Caco-2 (cell line): Measurements from ENCODE around the gene TOPORS. TPM values are rescaled to one million over a fixed set of nuclear protein-coding genes. Genes with fewer than 3 reads are reported as not detected.

ENCODE experiments used
- BruUV-seq: library from RNA; stranded (reverse); fragments of 400-500 nt; replicated peaks from 2 replicates; lab custom pipeline; 2021; lab: Mats Ljungman, UMichigan
- CTCF ChIA-PET: fragments of 300-600 bp; sonication (Branson Sonifier 250); formaldehyde crosslinking; loops from one replicate; lab custom pipeline; 2022; ENCODE audit warnings: antibody characterized with exemption; lab: Charles Lee
- POLR2A ChIA-PET: fragments of 300-600 bp; sonication (Branson Sonifier 250); formaldehyde crosslinking; loops from one replicate; lab custom pipeline; 2022; ENCODE audit warnings: antibody characterized with exemption; lab: Charles Lee
- DNase-seq, 2 experiments: peaks; one replicate each; pipeline versions ENCODE4 v3.0.0 to v3.0.0-alpha.2; 2020 to 2022
- H3K27me3 ChIP-seq: replicated peaks from 2 replicates; pipeline ENCODE4 v1.6.0; 2011; ENCODE audit warnings: low read length; ENCODE audit not compliant: control insufficient read depth, insufficient read depth
- H3K36me3 ChIP-seq: 2 replicates; pipeline ENCODE4 v1.5.1; 2011; ENCODE audit warnings: low read length; ENCODE audit not compliant: control insufficient read depth, insufficient read depth
- H3K4me1 ChIP-seq: fragments of 250-450 bp; sonication (Bioruptor Pico); 2 replicates; pipeline ENCODE4 v1.5.1; 2020; ENCODE audit warnings: mild to moderate bottlenecking
- H3K4me3 ChIP-seq: 2 replicates; pipeline ENCODE4 v1.5.1; 2011; ENCODE audit warnings: low read depth, mild to moderate bottlenecking, control low read depth, low read length
- H3K9me3 ChIP-seq: fragments of 250-450 bp; sonication (Bioruptor Pico); 2 replicates; pipeline ENCODE4 v1.5.1; 2020; ENCODE audit warnings: mild to moderate bottlenecking, moderate library complexity
- H3K27ac Mint-ChIP-seq: one replicate; pipeline ENCODE4 v1.8.0; 2022; ENCODE audit warnings: mixed read lengths; ENCODE audit not compliant: unreplicated experiment
- H3K27me3 Mint-ChIP-seq: one replicate; pipeline ENCODE4 v1.8.0; 2022; ENCODE audit warnings: mixed read lengths; ENCODE audit not compliant: insufficient read depth, unreplicated experiment
- H3K36me3 Mint-ChIP-seq: one replicate; pipeline ENCODE4 v1.8.0; 2022; ENCODE audit warnings: mild to moderate bottlenecking, mixed read lengths; ENCODE audit not compliant: insufficient read depth, unreplicated experiment
- H3K4me1 Mint-ChIP-seq: one replicate; pipeline ENCODE4 v1.8.0; 2022; ENCODE audit warnings: low read depth, mixed read lengths; ENCODE audit not compliant: unreplicated experiment
- H3K4me3 Mint-ChIP-seq: one replicate; pipeline ENCODE4 v1.8.0; 2022; ENCODE audit warnings: mild to moderate bottlenecking, moderate library complexity, mixed read lengths; ENCODE audit not compliant: unreplicated experiment
- H3K9me3 Mint-ChIP-seq: one replicate; pipeline ENCODE4 v1.8.0; 2022; ENCODE audit warnings: mixed read lengths; ENCODE audit not compliant: unreplicated experiment
- intact Hi-C: fragments of 100-400 bp; cut with micrococcal nuclease; formaldehyde crosslinking; loops from one replicate; pipeline ENCODE4 v1.10.0; 2022; ENCODE audit not compliant: unreplicated experiment
- total RNA-seq: library from RNA; stranded (reverse); gene quantifications from 2 replicates; pipeline ENCODE4 v1.2.3, GENCODE V29; 2022
- TF ChIP-seq, protein P1 (sequence below), 2 experiments: fragments of 200-600 bp in 1 of 2; IDR thresholded peaks; 1 replicate in 1 of 2; 2 replicates in 1 of 2; pipeline versions ENCODE4 v1.5.1 to v1.8.0; 2011 to 2022; ENCODE audit warnings: antibody characterized with exemption in 1 of 2, control low read depth in 1 of 2, inconsistent platforms in 1 of 2, low read depth in 1 of 2, low read length in 1 of 2, mild to moderate bottlenecking in 1 of 2, moderate library complexity in 1 of 2; ENCODE audit not compliant: insufficient read depth in 1 of 2, severe bottlenecking in 1 of 2, unreplicated experiment in 1 of 2

The TOPORS gene
- total RNA-seq, 1 experiment from 2014 or later, result 14.6 TPM

- Mint-ChIP-seq H3K36me3 (peaks cover 40% of the 10 kb centered on the region), H3K27me3 (no peaks in the 10 kb centered on the region), H3K4me3 (no peak overlapping the region), H3K27ac (no peak overlapping the region), H3K9me3 (no peaks in the 10 kb centered on the region), H3K4me1 (no peaks in the 10 kb centered on the region)
- TF ChIP-seq, protein P1, sequence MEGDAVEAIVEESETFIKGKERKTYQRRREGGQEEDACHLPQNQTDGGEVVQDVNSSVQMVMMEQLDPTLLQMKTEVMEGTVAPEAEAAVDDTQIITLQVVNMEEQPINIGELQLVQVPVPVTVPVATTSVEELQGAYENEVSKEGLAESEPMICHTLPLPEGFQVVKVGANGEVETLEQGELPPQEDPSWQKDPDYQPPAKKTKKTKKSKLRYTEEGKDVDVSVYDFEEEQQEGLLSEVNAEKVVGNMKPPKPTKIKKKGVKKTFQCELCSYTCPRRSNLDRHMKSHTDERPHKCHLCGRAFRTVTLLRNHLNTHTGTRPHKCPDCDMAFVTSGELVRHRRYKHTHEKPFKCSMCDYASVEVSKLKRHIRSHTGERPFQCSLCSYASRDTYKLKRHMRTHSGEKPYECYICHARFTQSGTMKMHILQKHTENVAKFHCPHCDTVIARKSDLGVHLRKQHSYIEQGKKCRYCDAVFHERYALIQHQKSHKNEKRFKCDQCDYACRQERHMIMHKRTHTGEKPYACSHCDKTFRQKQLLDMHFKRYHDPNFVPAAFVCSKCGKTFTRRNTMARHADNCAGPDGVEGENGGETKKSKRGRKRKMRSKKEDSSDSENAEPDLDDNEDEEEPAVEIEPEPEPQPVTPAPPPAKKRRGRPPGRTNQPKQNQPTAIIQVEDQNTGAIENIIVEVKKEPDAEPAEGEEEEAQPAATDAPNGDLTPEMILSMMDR (IDR thresholded peaks at IDR 0.05; ENCODE audit: insufficient read depth in 1 of 2, low read depth in 1 of 2, low read length in 1 of 2, severe bottlenecking in 1 of 2, unreplicated experiment in 1 of 2), result no peak
- Histone ChIP-seq H3K4me1 (no peaks in the 10 kb centered on the region), H3K9me3 (no peaks in the 10 kb centered on the region), H3K4me3 (no peak overlapping the region), H3K27me3 (no peaks in the 10 kb centered on the region), H3K36me3 (no peaks in the 10 kb centered on the region)
- BruUV-seq, result no TSS peak
- ChIA-PET CTCF (no interaction called here), POLR2A (no interaction called here)
- no peak for DNase-seq
- intact Hi-C loops, result no loop called here
Observed at GRCh38 chr9:32565967-32566366, 13.6 kb upstream of the TOPORS start.

DNA sequence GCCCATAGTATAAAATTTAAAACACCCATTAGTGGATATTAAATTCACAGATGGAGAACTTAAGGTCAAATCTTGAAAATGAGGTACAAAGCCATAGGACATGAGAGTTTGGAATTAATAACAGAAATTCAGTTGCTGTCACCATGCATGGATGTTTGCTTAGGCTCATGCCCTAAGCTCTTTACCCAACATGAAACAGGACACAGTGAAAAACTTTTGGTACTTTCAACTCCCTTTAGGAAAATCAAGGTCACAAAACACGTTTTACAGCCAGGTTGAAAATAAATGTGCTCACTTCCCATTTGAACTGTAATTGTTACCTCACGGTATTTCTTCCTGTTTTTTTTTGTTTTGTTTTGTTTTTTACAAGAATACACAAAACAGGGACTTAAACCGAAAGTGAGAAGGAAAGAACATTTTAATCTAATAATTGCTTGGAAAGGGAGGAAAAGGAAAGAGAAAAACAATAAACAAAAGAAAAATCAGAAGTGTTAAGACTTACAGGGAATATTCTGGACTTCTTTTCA is 6.1 kb upstream of the TOPORS start:
- no peaks in the 10 kb centered on the region for H3K27me3 Mint-ChIP-seq
- Histone ChIP-seq H3K27me3 (no peaks in the 10 kb centered on the region), H3K9me3 (no peaks in the 10 kb centered on the region), H3K4me1 (no peaks in the 10 kb centered on the region), H3K4me3 (no peak overlapping the region), H3K36me3 (no peaks in the 10 kb centered on the region)
- H3K36me3 Mint-ChIP-seq, result peaks cover 6% of the 10 kb centered on the region
- no peaks in the 10 kb centered on the region for H3K4me1 Mint-ChIP-seq
- no peak overlapping the region for H3K4me3 Mint-ChIP-seq
- TF ChIP-seq, protein P1 (IDR thresholded peaks at IDR 0.05; ENCODE audit: insufficient read depth in 1 of 2, low read depth in 1 of 2, low read length in 1 of 2, severe bottlenecking in 1 of 2, unreplicated experiment in 1 of 2), result no peak
- no peak overlapping the region for H3K27ac Mint-ChIP-seq
- no peak for DNase-seq
- CTCF ChIA-PET, result interaction anchor here (0.8 kb wide), 1 partner anchor 14 kb away, joined by 3 read pairs; no protein-coding TSS in a partner anchor
- POLR2A ChIA-PET, result no interaction called here
- intact Hi-C loops, result no loop called here
- no peaks in the 10 kb centered on the region for H3K9me3 Mint-ChIP-seq
- BruUV-seq, result no TSS peak

DNA sequence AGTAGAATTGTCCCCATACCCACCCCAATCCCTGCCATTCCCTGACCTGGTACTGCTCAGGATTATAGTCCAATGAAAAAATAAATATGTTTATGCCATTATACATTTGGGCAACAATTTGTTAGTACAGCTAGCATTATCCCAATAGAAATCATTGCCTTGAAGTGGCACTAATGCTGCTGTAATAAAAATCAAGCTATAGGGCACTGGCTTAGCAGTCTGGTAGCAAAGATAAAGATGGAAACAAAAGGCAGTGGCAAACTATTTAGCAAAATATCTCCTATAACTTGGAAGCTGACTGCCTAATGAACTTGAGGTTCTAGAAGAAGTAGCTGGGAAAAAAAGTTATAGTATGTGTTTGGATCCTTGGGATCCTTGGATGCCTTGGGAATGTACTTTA is 2.2 kb upstream of the TOPORS start:
- no TSS peak for BruUV-seq
- H3K9me3 Mint-ChIP-seq, result no peaks in the 10 kb centered on the region
- H3K27me3 ChIP-seq, result no peaks in the 10 kb centered on the region
- TF ChIP-seq, protein P1 (IDR thresholded peaks at IDR 0.05; ENCODE audit: insufficient read depth in 1 of 2, low read depth in 1 of 2, low read length in 1 of 2, severe bottlenecking in 1 of 2, unreplicated experiment in 1 of 2), result no peak
- peaks cover 7% of the 10 kb centered on the region for H3K4me1 Mint-ChIP-seq
- H3K36me3 ChIP-seq, result no peaks in the 10 kb centered on the region
- DNase-seq, result no peak
- CTCF ChIA-PET, result no interaction called here
- no peak overlapping the region for H3K4me3 Mint-ChIP-seq
- no peak overlapping the region for H3K27ac Mint-ChIP-seq
- H3K4me3 ChIP-seq, result no peak overlapping the region
- H3K36me3 Mint-ChIP-seq, result peaks cover 36% of the 10 kb centered on the region
- no peaks in the 10 kb centered on the region for H3K9me3 ChIP-seq
- POLR2A ChIA-PET, result no interaction called here
- H3K27me3 Mint-ChIP-seq, result no peaks in the 10 kb centered on the region
- no peaks in the 10 kb centered on the region for H3K4me1 ChIP-seq
- intact Hi-C loops, result no loop called here
